Astrocyte of the spinal cord (primary cell): ENCODE measurements around the gene TTC4.
A peak's percentile ranks its signal among the peaks of the same experiment; 100 is the strongest.

Experiments used
- DNase-seq: peaks from one replicate; pipeline ENCODE4 v3.0.0; 2011; ENCODE audit warnings: low read depth, low spot score
- H3K4me3 ChIP-seq: 2 replicates; pipeline ENCODE4 v1.5.1; 2011; ENCODE audit warnings: low read depth, mild to moderate bottlenecking, low read length, moderate library complexity
- in situ Hi-C: cut with HindIII; loops from 2 replicates; pipeline ENCODE4 v1.10.0; 2017; ENCODE audit warnings: low sequenced_read_pairs
- TF ChIP-seq, protein P1 (sequence below): IDR thresholded peaks from 2 replicates; pipeline ENCODE4 v1.5.1; 2012; ENCODE audit warnings: low read depth, mild to moderate bottlenecking, low read length, inconsistent platforms

Gene TTC4

DNA sequence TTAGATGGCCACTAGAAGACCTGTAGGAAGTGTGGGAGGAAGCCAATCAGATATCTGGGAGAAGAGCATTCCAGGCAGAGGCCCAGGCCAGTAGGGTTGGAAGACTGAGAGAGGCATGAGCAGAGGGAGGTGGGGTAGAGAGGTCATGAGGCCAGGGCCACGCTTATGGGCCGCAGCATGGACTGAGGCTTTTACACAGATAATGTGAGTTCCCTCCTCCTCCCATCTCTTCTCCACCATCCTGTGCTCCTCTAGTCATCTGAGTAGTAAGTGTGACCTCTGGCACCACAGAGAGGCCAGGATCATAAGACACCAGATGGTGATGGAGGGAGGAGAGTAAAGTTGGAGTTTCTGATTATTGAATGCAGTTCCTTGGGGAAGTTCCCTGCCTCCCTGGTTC lies 68.4 kb downstream of the TTC4 start:
- in situ Hi-C loops: no loop called here
- no peak overlapping the region for H3K4me3 ChIP-seq
- TF ChIP-seq, protein P1, sequence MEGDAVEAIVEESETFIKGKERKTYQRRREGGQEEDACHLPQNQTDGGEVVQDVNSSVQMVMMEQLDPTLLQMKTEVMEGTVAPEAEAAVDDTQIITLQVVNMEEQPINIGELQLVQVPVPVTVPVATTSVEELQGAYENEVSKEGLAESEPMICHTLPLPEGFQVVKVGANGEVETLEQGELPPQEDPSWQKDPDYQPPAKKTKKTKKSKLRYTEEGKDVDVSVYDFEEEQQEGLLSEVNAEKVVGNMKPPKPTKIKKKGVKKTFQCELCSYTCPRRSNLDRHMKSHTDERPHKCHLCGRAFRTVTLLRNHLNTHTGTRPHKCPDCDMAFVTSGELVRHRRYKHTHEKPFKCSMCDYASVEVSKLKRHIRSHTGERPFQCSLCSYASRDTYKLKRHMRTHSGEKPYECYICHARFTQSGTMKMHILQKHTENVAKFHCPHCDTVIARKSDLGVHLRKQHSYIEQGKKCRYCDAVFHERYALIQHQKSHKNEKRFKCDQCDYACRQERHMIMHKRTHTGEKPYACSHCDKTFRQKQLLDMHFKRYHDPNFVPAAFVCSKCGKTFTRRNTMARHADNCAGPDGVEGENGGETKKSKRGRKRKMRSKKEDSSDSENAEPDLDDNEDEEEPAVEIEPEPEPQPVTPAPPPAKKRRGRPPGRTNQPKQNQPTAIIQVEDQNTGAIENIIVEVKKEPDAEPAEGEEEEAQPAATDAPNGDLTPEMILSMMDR: no peak
- no peak for DNase-seq

DNA sequence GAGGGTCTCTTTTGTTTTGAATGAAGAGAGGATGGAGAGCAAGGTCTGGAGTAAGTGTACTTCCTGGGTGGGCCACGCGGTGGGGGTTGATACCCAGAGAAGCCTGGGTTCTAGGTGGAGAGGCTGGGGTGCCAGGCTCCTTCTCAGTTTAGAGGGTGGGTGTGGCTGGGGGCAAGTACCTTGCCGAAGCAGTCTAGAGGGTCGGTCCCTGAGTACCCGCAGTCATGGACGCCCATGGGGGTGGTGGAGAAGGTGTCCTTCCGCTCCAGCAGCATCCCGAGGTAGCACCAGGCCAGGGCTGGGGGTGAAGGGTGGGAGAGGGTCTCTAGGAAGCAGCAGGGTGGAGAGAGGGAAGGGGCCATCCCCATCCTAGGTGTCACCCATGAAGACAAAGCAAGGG lies 71.1 kb downstream of the TTC4 start:
- DNase-seq: no peak
- TF ChIP-seq, protein P1: no peak
- H3K4me3 ChIP-seq: no peak overlapping the region
- in situ Hi-C loops: no loop called here

DNA sequence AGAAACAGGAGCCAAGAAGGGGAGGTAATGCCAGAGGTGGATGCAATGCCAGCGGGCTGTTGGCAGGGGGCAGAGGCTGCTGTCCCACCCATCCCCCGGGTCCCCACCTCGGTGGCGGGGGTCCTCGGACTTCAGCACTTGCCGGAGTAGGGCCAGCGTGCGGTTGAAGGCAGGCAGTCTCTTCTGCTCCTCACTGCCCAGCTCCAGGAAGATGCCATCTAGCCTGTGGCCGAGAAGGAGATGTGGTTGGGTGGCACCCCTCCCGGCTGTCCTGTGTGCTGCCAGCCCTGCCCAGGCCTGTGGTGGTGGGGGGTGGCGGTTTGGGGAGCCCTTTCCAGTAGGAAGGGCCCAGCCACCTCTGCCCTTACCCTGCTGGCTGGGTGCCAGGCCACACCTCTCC lies 71.9 kb downstream of the TTC4 start:
- in situ Hi-C loops: no loop called here
- DNase-seq: no peak

DNA sequence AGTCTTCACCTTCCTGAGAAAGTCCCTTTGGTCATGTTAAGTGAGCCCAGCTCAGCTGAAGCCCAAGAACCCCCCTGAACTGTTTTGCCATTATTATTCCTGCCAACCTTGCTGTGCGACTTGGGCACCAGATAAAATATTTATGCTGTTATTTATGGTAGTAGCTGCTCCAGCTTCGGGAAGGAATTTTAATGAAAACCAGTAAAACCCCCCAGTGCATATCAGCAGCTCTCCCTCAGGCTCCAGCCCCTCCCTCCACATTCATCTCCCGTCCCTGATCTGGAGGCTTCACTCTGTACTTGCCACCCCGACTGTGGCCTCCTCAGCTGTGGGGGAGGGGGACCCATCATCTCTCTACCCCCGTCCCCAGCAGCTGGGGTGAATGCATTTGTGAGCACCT lies 72.8 kb downstream of the TTC4 start:
- TF ChIP-seq, protein P1: no peak
- H3K4me3 ChIP-seq: no peak overlapping the region
- no peak for DNase-seq
- in situ Hi-C loops: no loop called here

More for the DNA sequence above, 71.9 kb downstream of the TTC4 start:
- TF ChIP-seq, protein P1: no peak
- no peak overlapping the region for H3K4me3 ChIP-seq

DNA sequence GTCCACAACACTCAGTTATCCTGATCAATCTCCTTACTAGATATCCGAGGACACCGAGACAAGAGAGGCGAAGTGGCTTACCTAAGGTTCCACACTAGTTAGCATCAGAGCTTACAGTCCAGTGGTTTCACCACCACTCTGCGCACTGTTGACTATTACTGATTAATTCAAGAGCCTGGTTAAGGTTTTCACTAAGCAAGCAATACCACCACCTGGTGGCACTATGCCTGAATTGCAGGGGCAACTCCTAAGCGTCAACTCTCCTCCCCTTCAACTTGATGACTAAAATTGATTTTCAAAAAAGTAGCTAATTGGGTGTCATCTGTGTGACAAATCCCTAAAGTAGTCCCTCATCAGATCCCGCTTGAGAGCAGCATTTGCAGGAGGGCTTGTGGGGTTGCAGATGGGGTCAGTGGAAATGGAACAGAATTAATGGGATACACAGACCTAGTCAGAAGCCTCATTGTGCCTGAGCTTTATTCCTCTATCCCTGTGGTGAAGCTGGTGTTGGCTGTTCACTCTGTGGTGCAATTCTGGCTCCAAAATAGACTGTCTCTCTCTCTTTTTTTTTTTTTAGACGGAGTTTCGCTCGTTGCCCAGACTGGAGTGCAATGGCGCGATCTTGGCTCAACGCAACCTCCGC lies 76.3 kb downstream of the TTC4 start:
- TF ChIP-seq, protein P1: peak; percentile 67
- no peak overlapping the region for H3K4me3 ChIP-seq
- in situ Hi-C loops: no loop called here
- DNase-seq: peak; percentile 13
